ENCODE data around the gene SLC46A2. TPM values are rescaled to one million over a fixed set of nuclear protein-coding genes. Genes with fewer than 3 reads are reported as not detected.
A peak's percentile ranks its signal among the peaks of the same experiment; 100 is the strongest.

Gene SLC46A2
- total RNA-seq, 1 donor: not detected

DNA sequence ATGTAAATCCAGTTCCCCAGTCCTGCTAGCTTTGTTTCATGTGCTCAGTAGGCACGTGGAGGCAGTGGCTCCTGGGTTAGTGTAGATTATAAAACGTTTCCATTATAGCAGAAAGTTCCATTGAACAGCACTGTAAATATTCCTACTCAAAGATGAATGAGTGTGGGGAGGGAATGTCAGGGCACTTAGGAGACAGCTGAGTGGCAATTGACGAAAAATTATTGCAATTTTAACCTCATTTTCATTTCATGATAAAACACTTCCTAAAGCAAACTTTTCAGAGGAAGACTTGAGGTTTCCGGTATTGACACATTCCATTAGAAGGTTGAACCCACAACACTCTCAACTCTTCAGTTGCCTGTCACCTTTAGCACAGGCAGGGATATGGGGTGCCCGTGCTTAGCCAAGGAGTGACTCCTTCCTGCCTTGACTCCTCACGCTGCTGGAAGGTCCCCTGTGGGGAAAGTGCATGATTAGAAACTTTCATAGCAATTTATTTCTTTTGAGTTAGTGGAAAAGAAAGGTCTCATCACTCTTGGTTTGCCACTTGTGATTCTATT, 41.2 kb downstream of the SLC46A2 start:
- no peak overlapping the region for H3K4me3 ChIP-seq (ENCODE audit: low read depth, low read length)
- DNase-seq (ENCODE audit: low read depth): no peak
- no peak for TF ChIP-seq CTCF (IDR thresholded peaks at IDR 0.05; ENCODE audit: insufficient read depth, low read depth, low read length)

DNA sequence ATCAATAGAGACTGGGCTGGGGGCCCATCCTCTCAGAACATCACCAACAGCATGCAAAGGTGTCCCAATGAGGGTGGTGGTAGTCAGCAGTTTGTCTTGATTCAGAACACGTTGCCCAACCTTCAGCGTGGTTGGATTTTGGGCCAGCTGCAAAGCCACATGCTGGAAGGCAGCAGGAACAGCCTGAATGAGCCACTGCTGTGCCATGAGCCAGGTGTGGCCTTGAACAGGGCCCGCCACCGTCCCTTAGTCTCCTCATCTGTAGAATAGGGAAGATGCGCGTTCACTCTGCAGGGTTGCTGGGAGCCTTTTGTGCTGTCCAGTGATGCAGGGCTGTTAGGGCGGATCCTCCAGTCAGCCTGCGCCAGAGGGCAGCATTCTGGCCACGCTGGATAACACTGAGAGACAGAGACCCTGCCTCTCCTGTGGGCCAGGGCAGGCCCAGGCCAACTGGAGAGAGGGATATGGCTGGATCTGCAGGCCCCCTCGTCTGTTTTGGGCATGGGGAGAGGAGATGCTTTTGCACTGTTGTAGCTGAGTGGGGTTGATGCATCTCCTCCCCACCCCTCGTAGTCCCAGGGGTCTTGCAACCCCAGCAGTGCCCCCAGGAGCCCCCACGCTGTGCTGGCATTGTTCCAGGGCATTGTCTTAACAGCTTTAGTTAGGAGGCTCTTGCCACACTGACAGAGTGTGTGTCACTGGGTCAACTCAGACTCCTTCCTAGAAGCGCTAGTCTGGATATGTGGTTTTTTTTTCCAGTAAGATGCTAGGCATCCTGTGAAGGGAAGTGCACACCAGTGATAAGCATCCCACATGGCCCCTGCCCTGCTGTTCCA, 42.1 kb downstream of the SLC46A2 start:
- no peak for DNase-seq (ENCODE audit: low read depth)
- no peak for TF ChIP-seq CTCF (IDR thresholded peaks at IDR 0.05; ENCODE audit: insufficient read depth, low read depth, low read length)
- H3K4me3 ChIP-seq (ENCODE audit: low read depth, low read length): no peak overlapping the region

- no peak for TF ChIP-seq CTCF (IDR thresholded peaks at IDR 0.05; ENCODE audit: insufficient read depth, low read depth, low read length)
- DNase-seq (ENCODE audit: low read depth): peak; percentile 29
- H3K4me3 ChIP-seq (ENCODE audit: low read depth, low read length): no peak overlapping the region
Measured at GRCh38 chr9:112846528-112847488, 43.9 kb downstream of the SLC46A2 start.

- DNase-seq (ENCODE audit: low read depth): peak; percentile 74
- TF ChIP-seq CTCF (IDR thresholded peaks at IDR 0.05; ENCODE audit: insufficient read depth, low read depth, low read length): peak; percentile 99
- H3K4me3 ChIP-seq (ENCODE audit: low read depth, low read length): no peak overlapping the region
Measured at GRCh38 chr9:112844771-112845542, 45.7 kb downstream of the SLC46A2 start.

DNA sequence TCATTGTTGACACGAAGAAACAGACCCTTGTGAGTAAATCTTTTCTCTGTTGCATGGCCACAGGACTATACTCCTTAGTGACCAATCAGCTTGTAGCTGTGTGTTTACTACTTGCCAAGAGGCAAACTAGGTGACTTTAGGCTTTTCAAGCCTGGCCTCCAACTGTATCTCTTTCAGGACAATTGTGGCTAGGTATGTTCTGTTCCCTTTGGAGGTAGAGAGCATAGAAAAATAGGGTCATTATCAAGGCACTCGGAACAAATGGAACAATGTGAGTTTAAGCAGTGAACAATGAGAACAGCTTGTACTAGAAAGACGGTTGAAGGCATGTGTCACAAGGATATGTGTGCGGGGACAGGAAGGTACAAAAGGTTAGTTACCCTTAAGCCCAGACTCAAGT, 48.1 kb downstream of the SLC46A2 start:
- H3K4me3 ChIP-seq (ENCODE audit: low read depth, low read length): no peak overlapping the region
- no peak for DNase-seq (ENCODE audit: low read depth)

More for the DNA sequence above, 48.1 kb downstream of the SLC46A2 start:
- no peak for TF ChIP-seq CTCF (IDR thresholded peaks at IDR 0.05; ENCODE audit: insufficient read depth, low read depth, low read length)
